ENCODE results near the gene KREMEN1.

Gene KREMEN1

DNA sequence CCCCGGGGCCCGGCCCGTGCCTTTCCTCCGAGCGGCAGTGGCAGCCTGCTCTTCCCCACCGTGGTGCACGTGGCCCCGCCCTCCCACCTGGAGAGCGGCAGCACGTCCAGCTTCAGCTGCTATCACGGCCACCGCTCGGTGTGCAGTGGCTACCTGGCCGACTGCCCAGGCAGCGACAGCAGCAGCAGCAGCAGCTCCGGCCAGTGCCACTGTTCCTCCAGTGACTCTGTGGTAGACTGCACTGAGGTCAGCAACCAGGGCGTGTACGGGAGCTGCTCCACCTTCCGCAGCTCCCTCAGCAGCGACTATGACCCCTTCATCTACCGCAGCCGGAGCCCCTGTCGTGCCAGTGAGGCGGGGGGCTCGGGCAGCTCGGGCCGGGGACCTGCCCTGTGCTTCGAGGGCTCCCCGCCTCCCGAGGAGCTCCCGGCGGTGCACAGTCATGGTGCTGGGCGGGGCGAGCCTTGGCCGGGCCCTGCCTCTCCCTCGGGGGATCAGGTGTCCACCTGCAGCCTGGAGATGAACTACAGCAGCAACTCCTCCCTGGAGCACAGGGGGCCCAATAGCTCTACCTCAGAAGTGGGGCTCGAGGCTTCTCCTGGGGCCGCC lies 23.1 kb upstream of the KREMEN1 start:
- DNase-seq = no peak

DNA sequence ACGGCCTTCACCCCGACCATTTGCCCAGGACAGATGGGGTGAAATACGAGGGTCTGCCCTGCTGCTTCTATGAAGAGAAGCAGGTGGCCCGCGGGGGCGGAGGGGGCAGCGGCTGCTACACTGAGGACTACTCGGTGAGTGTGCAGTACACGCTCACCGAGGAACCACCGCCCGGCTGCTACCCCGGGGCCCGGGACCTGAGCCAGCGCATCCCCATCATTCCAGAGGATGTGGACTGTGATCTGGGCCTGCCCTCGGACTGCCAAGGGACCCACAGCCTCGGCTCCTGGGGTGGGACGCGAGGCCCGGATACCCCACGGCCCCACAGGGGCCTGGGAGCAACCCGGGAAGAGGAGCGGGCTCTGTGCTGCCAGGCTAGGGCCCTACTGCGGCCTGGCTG lies 22.4 kb upstream of the KREMEN1 start:
- DNase-seq = no peak

DNA sequence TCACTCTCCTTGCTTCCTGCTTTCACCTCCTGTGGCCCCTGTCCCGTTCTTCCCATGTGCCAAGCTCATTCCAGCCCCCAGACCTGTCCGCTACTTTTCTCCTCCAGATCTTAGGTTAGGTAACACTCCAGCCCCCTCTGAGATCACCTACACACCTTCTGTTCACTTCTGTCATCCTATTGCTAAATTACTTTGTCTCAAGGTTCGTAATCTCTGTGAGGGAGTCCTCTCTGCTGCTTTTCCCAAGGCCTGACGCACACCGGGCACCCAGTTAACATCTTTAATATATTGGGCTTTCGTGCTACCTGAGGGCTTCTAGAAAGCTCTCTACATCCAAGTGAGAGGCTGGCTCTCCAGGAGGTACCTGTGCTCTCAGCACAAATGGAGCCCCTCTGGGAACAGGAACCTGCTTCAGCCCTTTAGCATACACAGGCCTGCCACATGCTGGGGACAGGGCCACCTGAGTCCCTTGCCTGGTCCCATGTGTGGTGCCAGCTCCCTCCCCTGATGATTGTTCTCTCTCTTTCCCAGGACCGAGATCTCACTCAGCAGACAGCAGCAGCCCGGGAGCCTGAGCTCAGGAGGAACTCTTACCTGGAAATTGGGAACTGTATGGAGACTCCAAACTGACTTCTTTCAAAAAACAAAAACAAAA lies 19.7 kb upstream of the KREMEN1 start:
- DNase-seq = no peak

DNA sequence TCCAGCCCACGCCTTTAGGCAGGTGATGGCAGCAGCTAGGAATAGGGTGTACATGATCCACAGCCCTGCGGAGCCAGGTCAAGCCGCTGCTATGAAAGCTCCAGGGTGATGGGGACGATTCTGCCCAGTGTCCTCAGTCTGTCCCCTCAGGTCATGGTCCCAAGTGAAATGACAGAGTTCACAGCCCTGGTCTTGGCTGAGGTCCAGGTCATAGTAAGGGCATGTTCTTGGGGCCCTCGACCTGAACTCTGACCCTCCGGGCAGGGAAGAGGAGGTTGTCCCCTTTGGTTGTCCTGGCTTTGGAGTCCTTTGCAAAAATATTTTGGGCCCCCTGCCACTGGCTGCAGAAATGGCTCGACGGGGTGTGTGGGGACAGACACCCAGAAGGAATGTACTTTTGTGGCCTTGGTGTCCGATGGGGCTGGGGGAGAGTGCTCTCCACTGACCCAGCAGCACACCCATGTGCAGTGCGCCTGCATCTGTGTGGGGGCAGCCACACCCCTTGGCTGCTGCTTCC lies 18.5 kb upstream of the KREMEN1 start:
- DNase-seq = no peak

DNA sequence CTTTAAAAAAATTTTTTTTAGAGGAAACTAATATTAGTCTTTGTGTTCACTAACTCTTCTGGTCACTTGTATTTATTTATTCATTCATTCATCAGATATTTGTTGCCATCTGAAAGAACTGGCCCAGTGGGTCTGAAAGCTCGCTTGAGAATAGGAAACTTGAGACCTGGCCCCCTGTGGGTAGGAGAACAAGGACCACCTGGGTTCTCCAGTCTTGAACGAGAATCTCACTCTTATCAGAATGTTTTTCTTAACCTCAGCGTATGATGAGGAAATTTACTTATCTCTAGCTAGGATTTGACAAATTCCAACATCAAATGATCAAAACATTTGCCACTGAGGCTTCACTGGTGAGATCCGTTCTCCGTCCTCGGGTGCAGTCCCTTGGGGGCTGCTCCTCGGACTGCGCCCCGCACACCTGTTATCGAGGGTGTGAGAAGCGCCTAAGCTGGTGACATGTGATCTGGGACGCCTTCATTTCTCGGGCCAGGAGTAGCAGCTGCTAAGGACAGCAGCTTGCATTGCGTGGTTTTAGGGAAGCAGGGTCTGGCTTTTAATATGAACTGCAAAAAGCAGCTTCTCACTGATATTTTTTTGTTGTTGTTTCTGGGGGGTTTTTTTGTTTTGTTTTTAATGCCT lies 17.5 kb upstream of the KREMEN1 start:
- DNase-seq = no peak

DNA sequence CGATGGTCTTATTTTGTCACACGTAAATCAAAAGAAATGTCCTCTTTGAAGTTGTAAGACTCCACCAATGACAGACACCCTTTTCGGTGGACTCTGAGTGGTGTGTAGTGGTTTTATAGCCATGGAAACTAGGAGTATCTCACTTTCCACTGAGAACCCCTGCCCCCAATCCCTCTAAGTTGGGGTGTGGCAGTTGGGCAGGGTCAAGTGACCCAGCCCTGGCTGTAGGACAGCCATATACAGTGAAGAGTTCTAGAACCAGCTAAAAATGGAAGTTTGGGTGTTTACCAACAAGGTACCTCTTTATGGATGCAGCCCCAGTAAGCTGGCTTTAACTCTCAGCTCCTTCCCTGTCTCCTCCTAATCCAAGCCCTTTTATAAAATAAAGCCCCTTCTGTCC lies 16.4 kb upstream of the KREMEN1 start:
- DNase-seq = no peak

DNA sequence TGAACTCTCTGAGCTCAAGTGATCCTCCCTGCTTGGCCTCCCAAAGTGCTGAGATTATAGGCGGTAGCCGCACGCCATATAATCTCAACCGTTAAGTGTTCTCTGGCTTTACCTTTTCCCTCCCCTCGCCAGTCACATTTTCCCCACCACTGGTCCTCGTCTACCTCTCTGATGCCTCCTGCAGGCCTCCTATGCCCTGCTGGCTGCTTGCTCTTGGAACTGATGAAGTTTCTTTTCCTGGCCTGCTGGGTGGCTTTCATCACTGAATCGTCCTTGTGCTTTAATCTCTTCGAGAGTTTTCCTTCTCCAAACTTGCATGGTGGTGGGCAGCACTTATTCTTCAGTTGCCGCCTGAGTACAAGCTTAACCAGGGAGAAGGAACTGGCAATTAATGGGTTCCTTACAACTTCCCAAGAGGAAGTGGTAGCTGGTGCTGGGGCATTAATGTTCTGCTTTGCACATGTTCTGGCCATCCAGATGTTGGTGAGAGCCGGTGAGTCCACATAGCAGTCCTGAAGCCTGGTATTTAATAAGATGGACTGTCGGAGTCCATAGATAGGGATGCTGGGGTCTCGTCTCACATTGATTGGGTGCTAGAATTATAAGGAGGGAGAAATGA lies 12.5 kb upstream of the KREMEN1 start:
- no peak for DNase-seq

DNA sequence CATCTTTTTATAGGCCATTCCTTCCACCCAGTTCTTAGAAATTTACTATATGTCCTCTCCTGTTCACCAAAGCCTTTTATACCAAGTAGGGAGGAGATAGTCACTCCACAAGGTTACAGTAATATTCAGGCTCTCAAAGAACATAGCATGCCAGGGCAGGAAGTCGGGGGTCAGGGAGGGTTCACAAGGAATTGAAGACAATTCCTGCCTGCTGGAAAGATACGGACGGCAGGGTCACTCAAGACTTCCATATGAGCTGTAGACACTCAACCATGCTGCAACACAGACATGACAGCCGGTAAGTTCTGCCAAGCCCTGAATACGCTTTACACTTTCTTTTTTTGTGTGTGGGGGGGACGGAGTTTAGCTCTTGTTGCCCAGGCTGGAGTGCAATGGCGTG lies 11.9 kb upstream of the KREMEN1 start:
- DNase-seq = no peak

DNA sequence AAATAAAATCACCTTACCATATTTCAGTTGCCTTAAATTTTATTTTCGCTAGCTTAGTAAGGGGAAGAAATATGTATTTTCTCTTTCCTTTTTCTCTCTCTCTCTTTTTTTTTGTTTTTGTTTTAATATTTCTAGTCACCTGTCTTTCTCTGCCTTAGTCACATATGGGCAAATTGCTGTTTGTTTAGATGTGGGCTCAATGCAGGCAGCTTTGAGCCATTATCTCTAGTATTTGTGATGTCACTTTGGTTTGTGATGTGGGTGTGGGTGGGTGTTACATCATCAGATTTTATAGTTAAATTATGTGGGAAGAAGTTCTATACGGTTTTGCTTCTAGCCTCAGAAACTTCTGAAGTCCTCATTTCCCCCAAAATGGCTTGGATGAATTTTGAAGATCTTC lies 11.1 kb upstream of the KREMEN1 start, which contains the start of gene C22orf31:
Gene C22orf31 (minus strand): TSS at position 59 of the 400 bp plus-strand sequence. CDS start 39 bp downstream, at position 20.
- DNase-seq = no peak

DNA sequence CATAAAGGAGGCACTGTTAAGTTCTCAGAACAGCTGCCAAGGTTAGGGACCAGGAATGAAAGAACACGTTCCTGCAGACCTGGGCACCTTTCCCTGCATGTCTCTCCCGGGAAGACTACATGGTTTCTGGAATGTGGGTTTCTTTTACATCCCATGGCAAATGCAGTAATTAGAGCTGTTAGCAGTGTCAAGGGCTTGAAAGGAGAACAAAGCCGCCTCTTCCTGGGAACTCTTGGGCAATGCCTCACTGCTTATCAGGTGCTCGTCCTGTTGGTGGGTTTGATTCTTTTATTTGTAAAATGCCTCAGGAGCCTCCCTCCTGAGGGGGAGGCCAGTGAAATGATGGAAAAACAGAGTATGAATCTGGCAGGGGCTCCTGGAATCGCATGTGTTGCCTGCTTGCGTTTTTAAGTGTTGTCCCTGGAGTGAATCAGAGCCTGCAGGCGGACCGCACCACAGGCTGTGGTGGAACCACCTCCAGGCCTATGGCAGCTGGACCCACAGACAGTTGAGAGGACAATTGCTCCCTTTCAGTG lies 10.5 kb upstream of the KREMEN1 start:
- no peak for DNase-seq

DNA sequence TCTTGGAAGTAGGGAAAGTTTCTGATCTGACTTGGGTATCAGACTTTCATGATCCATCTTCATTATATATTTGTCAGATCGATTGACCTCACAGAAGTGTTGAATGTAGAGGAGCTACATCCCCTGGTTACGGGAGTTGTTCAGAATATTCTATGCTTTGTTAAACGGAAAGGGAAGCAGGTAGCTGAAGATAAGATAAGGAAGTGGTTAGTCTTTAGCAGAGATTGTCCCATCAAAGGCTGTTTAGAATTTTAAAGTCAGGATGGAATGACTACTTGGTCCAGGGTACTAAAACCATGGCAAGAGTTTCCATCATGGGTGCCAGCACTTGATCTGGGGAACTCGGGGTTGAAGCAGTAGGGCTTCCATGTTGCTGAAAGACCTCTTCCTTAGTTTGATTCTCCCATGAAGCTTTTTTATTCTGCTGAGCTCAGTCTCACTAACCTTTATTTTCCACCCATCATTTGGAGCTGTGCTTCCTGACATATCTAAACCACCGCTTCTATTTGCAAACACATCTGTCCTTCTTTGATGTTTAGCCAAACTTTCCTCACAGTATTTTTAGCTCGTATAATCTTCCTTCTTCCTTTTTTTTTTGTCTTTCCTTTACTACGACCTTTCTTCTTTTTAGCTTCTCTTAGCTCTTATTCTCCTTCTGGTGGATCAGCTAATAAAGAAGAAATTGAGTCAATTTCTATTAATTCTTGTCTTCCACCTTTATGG lies 7.2 kb upstream of the KREMEN1 start:
- DNase-seq = no peak

DNA sequence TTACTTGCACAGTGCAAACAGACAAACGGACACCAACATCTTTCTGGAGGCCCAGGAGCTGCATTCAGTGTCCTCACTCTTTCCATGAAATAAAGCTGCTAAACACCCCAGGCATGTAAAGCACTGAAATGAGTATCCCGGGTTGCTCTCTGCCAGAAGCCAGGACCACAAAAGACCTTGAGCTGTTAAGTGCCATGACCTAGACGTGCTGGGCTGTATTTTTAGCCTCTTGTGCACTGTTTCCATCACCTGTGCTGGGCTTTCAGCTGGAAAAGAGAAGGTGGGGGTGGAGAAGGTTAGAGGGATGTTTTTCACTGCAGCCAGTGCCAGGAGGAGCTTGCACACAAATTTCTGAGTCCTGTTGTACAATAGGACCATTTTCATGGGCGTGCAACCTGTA lies 3.4 kb upstream of the KREMEN1 start:
- no peak for DNase-seq

DNA sequence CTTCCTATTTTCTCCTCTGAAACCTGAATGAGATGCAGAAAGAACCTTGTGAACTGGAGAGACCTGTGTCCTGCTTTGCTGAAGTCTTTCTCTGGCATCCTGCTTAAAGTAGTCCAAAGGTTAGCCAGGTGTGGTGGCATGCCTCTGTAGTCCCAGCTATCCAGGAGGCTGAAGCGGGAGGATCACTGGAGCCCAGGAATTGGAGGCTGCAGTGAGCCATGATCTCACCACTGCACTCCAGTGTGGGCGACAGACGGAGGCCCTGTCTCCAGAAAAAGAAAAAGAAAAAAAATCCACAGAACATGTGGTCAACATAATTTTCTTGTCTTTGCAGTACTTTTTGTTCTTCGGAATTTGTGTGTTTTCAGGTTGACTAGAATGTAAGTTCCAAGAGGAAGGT lies 2.3 kb upstream of the KREMEN1 start:
- no peak for DNase-seq

DNA sequence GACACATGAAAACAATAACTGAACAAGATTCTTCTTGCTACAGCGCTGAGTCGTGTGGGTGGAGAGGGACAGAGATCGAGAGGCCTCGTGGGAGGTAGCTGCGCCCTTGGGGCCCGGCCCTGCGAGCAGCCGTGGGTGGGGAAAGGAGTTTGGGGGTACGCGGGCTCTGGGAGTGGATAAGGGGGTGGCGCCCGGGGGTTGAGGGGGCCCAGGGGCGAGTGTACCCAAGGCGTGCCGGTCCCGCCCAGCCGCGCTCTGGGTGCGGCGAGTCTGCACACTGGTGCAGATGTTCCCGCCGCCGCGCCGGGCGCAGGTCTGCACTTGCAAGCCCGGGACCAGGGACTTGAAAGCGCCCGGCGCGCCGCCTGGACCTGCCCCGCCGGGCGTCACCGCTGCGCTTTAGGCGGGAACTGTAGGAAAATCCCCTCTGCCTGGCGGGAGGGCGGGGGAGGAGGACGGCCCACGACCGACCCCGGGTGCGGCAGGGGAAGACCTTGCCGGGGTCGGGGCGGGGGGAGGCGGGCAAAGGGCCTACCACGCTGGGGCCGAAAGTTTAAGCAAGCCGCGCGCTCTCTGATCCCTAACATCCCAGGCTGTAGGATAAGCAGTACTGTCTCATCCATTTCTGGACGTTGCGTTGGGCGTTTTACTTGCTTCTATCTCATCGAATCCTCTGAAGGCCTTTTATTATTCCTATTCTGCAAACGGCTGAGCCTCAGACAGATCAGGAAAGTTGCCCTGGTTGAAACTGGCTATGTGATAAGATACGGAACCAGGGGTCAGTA lies 1.4 kb upstream of the KREMEN1 start:
- DNase-seq = peak; percentile 44 to 64

DNA sequence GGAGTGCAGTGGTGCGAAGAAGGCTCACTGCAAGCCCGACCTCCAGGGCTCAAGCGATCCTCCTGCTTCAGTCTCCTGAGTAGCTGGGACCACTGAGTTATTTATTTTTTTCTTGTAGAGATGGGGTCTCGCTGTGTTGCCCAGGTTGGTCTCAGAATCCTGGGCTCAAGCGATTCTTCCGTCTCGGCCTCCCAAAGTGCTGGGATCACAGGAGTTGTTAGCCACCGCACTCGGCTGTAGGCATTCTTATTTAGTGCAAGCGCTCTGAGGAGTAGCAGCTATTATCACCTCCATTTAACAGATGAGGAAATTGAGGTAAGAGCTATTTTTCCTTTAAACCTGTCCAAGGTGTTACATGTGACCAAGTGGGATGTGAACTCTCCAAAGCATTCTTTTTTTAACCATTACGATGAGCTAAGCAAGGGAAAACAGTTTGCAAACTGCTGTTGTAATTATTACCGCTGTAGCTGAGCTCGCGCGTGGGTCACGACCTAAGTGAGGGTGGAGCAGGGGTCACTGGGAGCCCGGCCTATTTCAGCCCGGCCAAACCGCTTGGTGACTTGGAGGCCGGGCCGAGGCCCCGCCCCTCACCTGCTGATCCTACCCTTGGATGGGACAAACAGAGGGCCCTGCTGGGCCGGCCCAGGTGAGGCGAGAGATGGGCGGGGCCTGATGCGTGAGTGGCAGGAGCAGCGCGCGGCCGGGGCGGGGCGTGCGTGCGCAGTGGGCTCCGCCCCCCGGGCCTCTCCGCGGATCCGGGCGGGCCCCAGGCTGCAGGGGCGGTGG lies 449 bp upstream of the KREMEN1 start:
- peak; percentile 87 to 91 for DNase-seq

DNA sequence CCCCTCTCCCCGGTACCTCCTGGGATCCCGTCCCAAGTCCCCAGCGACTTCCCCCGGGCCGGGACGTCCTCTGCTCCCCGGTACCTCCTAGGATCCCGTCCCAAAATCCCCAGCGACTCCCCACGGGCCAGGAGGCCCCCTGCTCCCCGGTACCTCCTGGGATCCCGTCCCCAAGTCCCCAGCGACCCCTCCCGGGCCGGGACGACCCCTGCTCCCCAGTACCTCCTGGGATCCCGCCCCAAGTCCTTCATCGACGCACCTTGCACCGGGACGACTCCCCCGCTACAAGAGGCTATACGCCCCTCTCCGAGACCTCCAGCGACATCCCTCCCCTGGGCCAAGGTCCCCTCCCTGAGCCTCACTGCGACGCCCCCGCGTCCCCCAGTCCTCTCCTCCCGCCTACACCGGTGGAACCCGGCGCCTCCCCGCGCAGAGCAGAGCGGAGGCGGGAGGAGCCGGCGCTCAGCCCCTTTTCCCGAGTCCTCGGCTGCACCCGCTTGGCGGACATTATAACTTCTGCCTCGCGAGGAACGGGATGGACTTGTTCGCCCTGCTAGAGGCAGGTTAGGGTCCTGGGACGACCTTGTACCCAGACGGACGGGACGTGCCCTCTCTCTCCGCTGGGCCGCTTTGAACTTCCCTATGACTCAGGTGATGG lies 912 bp downstream of the KREMEN1 start:
- peak; percentile 25 to 34 for DNase-seq

DNA sequence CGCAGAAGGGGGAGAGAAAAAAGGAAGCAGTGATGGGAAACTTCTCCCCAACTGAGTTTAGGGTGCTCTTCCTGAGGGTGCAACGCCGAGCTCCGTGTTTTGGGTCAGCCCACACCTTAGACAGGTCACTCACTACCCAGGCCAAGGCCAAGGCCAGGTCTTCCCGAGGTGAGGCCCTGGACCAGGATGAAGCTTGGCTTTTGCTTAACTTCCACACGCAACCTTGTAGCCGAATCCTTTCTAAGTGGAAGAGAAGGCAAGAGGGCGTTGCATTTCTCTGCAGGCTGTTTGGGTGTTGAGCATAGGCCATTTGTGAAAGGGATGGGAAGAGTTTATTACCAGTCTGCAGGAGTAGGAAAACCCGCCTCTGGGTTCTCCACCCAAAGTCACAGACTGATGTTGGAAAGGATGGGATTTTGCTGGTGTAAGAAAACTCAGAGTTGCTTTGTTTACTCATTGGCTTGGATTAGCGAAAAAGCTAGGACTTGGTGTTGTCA lies 1.5 kb downstream of the KREMEN1 start:
- DNase-seq = peak in 1 of 2 experiments; percentile 23

DNA sequence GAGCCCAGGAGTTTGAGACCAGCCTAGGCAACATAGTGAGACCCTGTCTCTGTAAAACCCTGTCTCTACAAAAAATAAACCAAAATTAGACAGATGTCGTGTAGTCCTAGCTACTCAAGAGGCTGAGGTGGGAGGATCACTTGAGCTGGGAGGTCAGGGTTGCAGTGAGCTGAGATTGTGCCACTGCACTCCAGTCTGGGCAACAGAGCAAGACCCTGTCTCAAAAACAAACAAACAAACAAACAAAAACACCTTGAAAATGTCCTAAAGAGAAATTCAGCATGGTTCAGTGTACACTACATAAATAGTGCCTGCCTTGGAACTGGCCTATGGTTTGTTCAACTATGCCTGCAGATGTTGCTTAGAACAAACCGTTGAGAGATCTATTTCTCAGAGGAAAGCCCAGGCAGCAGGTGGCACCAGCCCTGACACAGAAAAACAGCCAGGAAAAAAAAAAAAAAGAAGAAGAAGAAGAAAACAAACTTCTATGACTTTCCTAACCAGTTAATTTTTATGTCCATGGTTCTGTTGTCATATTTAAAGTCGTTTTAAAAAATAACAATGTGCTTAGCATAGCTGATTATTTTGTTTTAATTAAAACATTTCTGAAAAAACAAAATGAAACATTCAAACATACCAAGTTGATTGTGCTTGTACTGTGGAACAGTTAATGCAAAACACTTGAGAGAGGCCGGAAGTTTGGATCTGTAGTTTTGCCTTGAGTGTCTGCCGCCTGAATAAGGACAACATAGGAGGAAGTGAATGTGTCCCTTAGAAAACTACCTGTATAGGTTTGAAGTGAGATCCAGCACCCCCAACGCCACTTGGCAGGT lies 5.4 kb downstream of the KREMEN1 start:
- no peak for DNase-seq

DNA sequence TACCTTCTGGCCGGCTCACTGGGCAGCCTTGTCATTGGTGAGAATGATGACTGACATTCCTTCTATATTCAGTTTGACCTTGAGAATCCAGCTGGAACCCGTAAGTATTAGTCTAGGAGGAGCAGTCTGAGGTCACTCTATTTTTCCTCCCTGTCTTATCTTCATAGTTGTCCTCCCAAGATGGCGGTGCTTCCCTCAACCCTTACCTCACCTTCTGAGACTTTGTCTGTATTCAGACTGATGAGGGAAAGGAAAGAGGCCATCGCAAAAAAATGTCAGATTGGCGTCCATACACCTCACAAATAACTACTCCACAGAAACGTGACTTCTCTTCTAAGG lies 6.0 kb downstream of the KREMEN1 start:
- DNase-seq = no peak

Measured in activated T-cell treated with anti-CD3 and anti-CD28 coated beads, Interleukin-2, amount 50 U/mL, for 48 hours (primary cell).